Heart left ventricle (tissue), 16 donors: ENCODE results near the gene TRIOBP. TPM values are rescaled to one million over a fixed set of nuclear protein-coding genes. Genes with fewer than 3 reads are reported as not detected.

ENCODE experiments used
- ATAC-seq, 4 donors: fragments of 200-7000 bp; cut with Tn5 transposase; one replicate each; pipeline ENCODE4 v1.9.1; 2020 to 2022; ENCODE audit warnings: moderate library complexity in 4 of 4, mild to moderate bottlenecking in 3 of 4, moderate number of reproducible peaks in 1 of 4
- DNase-seq, 5 donors: peaks; one replicate each; pipeline ENCODE4 v3.0.0-alpha.2; 2020
- H3K27ac ChIP-seq, 12 donors: fragments of 200-600 bp; sonication (generic) in 4 of 12; one replicate each; pipeline versions ENCODE4 v1.5.0 to v1.8.0; 2016 to 2022; ENCODE audit warnings: mild to moderate bottlenecking in 2 of 12
- H3K27me3 ChIP-seq, 9 donors: fragments of 200-600 bp; sonication (generic) in 2 of 9; one replicate each; pipeline versions ENCODE4 v1.5.1 to v1.8.0; 2016 to 2022; ENCODE audit warnings: mild to moderate bottlenecking in 3 of 9
- H3K36me3 ChIP-seq, 9 donors: fragments of 200-600 bp; sonication (generic) in 2 of 9; one replicate each; pipeline versions ENCODE4 v1.5.0 to v1.8.0; 2018 to 2022; ENCODE audit warnings: mild to moderate bottlenecking in 2 of 9
- H3K4me1 ChIP-seq, 12 donors: fragments of 200-600 bp; sonication (generic) in 4 of 12; one replicate each; pipeline versions ENCODE4 v1.5.0 to v1.8.0; 2016 to 2022; ENCODE audit warnings: mild to moderate bottlenecking in 3 of 12
- H3K4me3 ChIP-seq, 12 donors: fragments of 200-600 bp; sonication (generic) in 4 of 12; one replicate each; pipeline versions ENCODE4 v1.5.0 to v1.8.0; 2017 to 2022; ENCODE audit warnings: mild to moderate bottlenecking in 9 of 12, moderate library complexity in 4 of 12
- H3K9me3 ChIP-seq, 12 donors: fragments of 200-600 bp; sonication (generic) in 4 of 12; one replicate each; pipeline versions ENCODE4 v1.5.0 to v1.8.0; 2016 to 2022; ENCODE audit warnings: mild to moderate bottlenecking in 1 of 12
- POLR2A ChIP-seq, 2 donors: fragments of 450-650 bp; IDR thresholded peaks; one replicate each; pipeline ENCODE4 v1.6.1; 2017; ENCODE audit warnings: antibody characterized with exemption in 2 of 2, mild to moderate bottlenecking in 2 of 2, moderate library complexity in 2 of 2
- WGBS, 4 donors: extraction: QIAGEN DNeasy Blood & Tissue Kit in 2 of 4; methylation state at CpG; one replicate each; pipeline versions ENCODE4 v1.1.5 to v1.1.7; 2013 to 2018; 5-methylcytosine and 5-hydroxymethylcytosine counted together
- intact Hi-C, 10 donors: fragments of 100-400 bp; cut with DNase I; formaldehyde crosslinking; loops; one replicate each; pipeline versions ENCODE4 v1.11.1 to v1.14.2; 2022
- polyA plus RNA-seq, 2 donors: library from polyadenylated mRNA; stranded (reverse); fragments of 200-250 nt; gene quantifications; one replicate each; pipeline ENCODE4 v1.2.3, GENCODE V29; 2013
- total RNA-seq, 9 donors: library from RNA; depleted of rRNA in 2 of 9; stranded (reverse); fragments of >200 nt in 2 of 9; fragmentation: NEBNext Ultra II Directional in 3 of 9; extraction: Animal tissue kit (Norgen Biotek cat#: 25700) in 3 of 9; gene quantifications; one replicate each; pipeline versions ENCODE4 v1.1.0 to v1.2.4, GENCODE V29; 2016 to 2023
- TF ChIP-seq, protein P1 (sequence below), 12 donors: fragments of 200-600 bp; sonication (generic) in 4 of 12; IDR thresholded peaks; one replicate each; pipeline versions ENCODE4 v1.5.0 to v1.8.0; 2018 to 2022; ENCODE audit warnings: antibody characterized with exemption in 12 of 12, mild to moderate bottlenecking in 5 of 12
- donor health status: ischemic (EF 13 %, LVEDD 7.1; RV severe dilation, severe dysfunction).
- donor health status: healthy with polysubstance abuse.
- donor health status: DM: no; HTN: yes; CAD: no.
- donor health status: DM: no; HTN: no; CAD: no.
- donor health status: ischemic (EF 25% LVEDD 6.9; RV normal size, moderate dysfunction).
- donor health status: ischemic (EF 25% LVEDD 5.7; RV mildly dilated, moderate dysfunction).
- donor health status: healthy.
- donor health status: DM: yes; HTN: yes; CAD: no.
- donor health status: ischemic (EF 35%, LVEDD 5.7; RV mildly dilated, moderate dysfunction).
- donor health status: nonischemic (EF 11% LVEDD 7.7; RV severe dilation, severe dysfunction).
- donor health status: DM: yes; HTN: yes; CAD: no.
- donor health status: PGD.
- donor health status: ischemic (EF 29% LVEDD 5.4; RV normal size, mild dysfunction).
- donor health status: nonischemic (EF 23%, LVEDD 6.1; RV moderate dilation, normal function).

The TRIOBP gene
- total and polyA plus RNA-seq, 11 donors = 54.9 to 147 (median 94.7) TPM

DNA sequence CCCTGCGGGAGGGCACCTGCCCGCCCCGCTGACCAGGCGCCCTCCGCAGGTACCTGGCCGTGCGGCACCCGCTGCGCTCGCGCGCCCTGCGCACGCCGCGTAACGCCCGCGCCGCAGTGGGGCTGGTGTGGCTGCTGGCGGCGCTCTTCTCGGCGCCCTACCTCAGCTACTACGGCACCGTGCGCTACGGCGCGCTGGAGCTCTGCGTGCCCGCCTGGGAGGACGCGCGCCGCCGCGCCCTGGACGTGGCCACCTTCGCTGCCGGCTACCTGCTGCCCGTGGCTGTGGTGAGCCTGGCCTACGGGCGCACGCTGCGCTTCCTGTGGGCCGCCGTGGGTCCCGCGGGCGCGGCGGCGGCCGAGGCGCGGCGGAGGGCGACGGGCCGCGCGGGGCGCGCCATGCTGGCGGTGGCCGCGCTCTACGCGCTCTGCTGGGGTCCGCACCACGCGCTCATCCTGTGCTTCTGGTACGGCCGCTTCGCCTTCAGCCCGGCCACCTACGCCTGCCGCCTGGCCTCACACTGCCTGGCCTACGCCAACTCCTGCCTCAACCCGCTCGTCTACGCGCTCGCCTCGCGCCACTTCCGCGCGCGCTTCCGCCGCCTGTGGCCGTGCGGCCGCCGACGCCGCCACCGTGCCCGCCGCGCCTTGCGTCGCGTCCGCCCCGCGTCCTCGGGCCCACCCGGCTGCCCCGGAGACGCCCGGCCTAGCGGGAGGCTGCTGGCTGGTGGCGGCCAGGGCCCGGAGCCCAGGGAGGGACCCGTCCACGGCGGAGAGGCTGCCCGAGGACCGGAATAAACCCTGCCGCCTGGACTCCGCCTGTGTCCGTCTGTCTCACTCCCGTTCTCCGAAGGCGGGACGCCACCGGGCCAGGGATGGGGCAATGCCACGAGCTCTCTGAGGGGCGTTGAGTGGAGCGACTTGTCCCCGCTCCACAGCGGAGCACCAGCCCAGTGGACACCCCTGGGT, 128.1 kb downstream of the TRIOBP start:
- Histone ChIP-seq H3K4me3 (peak overlapping the region in 9 of 12 donors; percentile 21 to 51 (median 39)), H3K36me3 (peaks cover 0 to 14% (median 3%) of the 10 kb centered on the region in 9 donors), H3K9me3 (no peaks in the 10 kb centered on the region), H3K27ac (no peak overlapping the region), H3K27me3 (peaks cover 0 to 25% (median 5%) of the 10 kb centered on the region in 9 donors), H3K4me1 (peaks cover 0 to 23% (median 3%) of the 10 kb centered on the region in 12 donors)
- ATAC-seq (peak in 1 of 4 donors; percentile 23), DNase-seq (no peak)
- no peak for TF ChIP-seq POLR2A (IDR thresholded peaks at IDR 0.05)
- TF ChIP-seq, protein P1, sequence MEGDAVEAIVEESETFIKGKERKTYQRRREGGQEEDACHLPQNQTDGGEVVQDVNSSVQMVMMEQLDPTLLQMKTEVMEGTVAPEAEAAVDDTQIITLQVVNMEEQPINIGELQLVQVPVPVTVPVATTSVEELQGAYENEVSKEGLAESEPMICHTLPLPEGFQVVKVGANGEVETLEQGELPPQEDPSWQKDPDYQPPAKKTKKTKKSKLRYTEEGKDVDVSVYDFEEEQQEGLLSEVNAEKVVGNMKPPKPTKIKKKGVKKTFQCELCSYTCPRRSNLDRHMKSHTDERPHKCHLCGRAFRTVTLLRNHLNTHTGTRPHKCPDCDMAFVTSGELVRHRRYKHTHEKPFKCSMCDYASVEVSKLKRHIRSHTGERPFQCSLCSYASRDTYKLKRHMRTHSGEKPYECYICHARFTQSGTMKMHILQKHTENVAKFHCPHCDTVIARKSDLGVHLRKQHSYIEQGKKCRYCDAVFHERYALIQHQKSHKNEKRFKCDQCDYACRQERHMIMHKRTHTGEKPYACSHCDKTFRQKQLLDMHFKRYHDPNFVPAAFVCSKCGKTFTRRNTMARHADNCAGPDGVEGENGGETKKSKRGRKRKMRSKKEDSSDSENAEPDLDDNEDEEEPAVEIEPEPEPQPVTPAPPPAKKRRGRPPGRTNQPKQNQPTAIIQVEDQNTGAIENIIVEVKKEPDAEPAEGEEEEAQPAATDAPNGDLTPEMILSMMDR (IDR thresholded peaks at IDR 0.05) = no peak
- 10 to 18% (median 13%) methylated on average over 81 to 135 of the region's 135 CpGs for WGBS, 4 donors
- intact Hi-C loops = no loop called here

Other genes with a start within 250 kb of the TRIOBP start
- gene MFNG, start 210.7 kb upstream of the TRIOBP start, total RNA-seq = 10 to 100 TPM in 4 of 9 donors, 1 to 10 TPM in 5; 5.8 to 25.6 (median 9.6) TPM
- 10 to 100 TPM in 1 of 2 donors, 1 to 10 TPM in 1; 7.1 to 16.3 TPM for gene MFNG, start 210.7 kb upstream of the TRIOBP start, polyA plus RNA-seq
- gene CARD10, start 177.6 kb upstream of the TRIOBP start, total RNA-seq = 10 to 100 TPM in 3 of 9 donors, 1 to 10 TPM in 6; 5.2 to 12.6 (median 8.1) TPM
- gene CARD10, start 177.6 kb upstream of the TRIOBP start, polyA plus RNA-seq = 10 to 100 TPM in 1 of 2 donors, 1 to 10 TPM in 1; 7.8 to 13.9 TPM
- gene CDC42EP1, start 136.6 kb upstream of the TRIOBP start, total RNA-seq = 10 to 100 TPM; 11.9 to 34.9 (median 23.8) TPM
- gene CDC42EP1, start 136.6 kb upstream of the TRIOBP start, polyA plus RNA-seq = 10 to 100 TPM; 10.4 to 17.7 TPM
- gene LGALS2, start 117.0 kb upstream of the TRIOBP start, total RNA-seq = 10 to 100 TPM in 1 of 9 donors, 1 to 10 TPM in 1, not detected in 7; 5.3 to 10.3 TPM
- gene LGALS2, start 117.0 kb upstream of the TRIOBP start, polyA plus RNA-seq = under 1 TPM in 1 of 2 donors, not detected in 1; 0.17 TPM
- gene GGA1, start 88.2 kb upstream of the TRIOBP start, total RNA-seq = 10 to 100 TPM; 22.7 to 45.7 (median 27.4) TPM
- gene GGA1, start 88.2 kb upstream of the TRIOBP start, polyA plus RNA-seq = 10 to 100 TPM; 27.4 to 39.4 TPM
- gene SH3BP1, start 57.4 kb upstream of the TRIOBP start, total RNA-seq = 10 to 100 TPM in 1 of 9 donors, 1 to 10 TPM in 6, under 1 TPM in 2; 0.44 to 19.7 (median 2.0) TPM
- 1 to 10 TPM in 1 of 2 donors, under 1 TPM in 1; 1.00 to 2.2 TPM for gene SH3BP1, start 57.4 kb upstream of the TRIOBP start, polyA plus RNA-seq
- 10 to 100 TPM; 15.2 to 33.1 (median 25.9) TPM for gene PDXP, start 38.3 kb upstream of the TRIOBP start, total RNA-seq
- 10 to 100 TPM; 12.8 to 36.4 TPM for gene PDXP, start 38.3 kb upstream of the TRIOBP start, polyA plus RNA-seq
- 1,000 to 10,000 TPM in 3 of 9 donors, 100 to 1,000 TPM in 6; 722 to 2,034 (median 903) TPM for gene LGALS1, start 21.4 kb upstream of the TRIOBP start, total RNA-seq
- 1,000 to 10,000 TPM; 1,230 to 2,204 TPM for gene LGALS1, start 21.4 kb upstream of the TRIOBP start, polyA plus RNA-seq
- gene NOL12, start 10.7 kb upstream of the TRIOBP start, total RNA-seq = 10 to 100 TPM in 8 of 9 donors, 1 to 10 TPM in 1; 8.0 to 16.3 (median 13.8) TPM
- 10 to 100 TPM; 16.8 to 29.2 TPM for gene NOL12, start 10.7 kb upstream of the TRIOBP start, polyA plus RNA-seq
- gene GCAT, start 110.9 kb downstream of the TRIOBP start, total RNA-seq = 10 to 100 TPM; 25.2 to 83.6 (median 39.7) TPM
- gene GCAT, start 110.9 kb downstream of the TRIOBP start, polyA plus RNA-seq = 10 to 100 TPM; 26.7 to 53.4 TPM
- not detected for gene GALR3, start 126.3 kb downstream of the TRIOBP start, total RNA-seq
- not detected for gene GALR3, start 126.3 kb downstream of the TRIOBP start, polyA plus RNA-seq
- gene ANKRD54, start 147.3 kb downstream of the TRIOBP start, total RNA-seq = 10 to 100 TPM; 11.6 to 44.6 (median 15.9) TPM
- 10 to 100 TPM; 15.7 to 20.4 TPM for gene ANKRD54, start 147.3 kb downstream of the TRIOBP start, polyA plus RNA-seq
- gene EIF3L, start 152.4 kb downstream of the TRIOBP start, total RNA-seq = 100 to 1,000 TPM; 237 to 456 (median 369) TPM
- 100 to 1,000 TPM; 111 to 284 TPM for gene EIF3L, start 152.4 kb downstream of the TRIOBP start, polyA plus RNA-seq
- 10 to 100 TPM; 15.8 to 40.7 (median 17.8) TPM for gene MICALL1, start 209.2 kb downstream of the TRIOBP start, total RNA-seq
- gene MICALL1, start 209.2 kb downstream of the TRIOBP start, polyA plus RNA-seq = 10 to 100 TPM; 10.6 to 21.3 TPM